Retinal pigment epithelial cell (primary cell): ENCODE data around the gene NCKAP5.

Source experiments
- DNase-seq: peaks from one replicate; pipeline ENCODE4 v3.0.0-alpha.2; 2010; ENCODE audit warnings: low read depth
- H3K4me3 ChIP-seq: 2 replicates; pipeline ENCODE4 v1.5.1; 2011; ENCODE audit warnings: mild to moderate bottlenecking, low read length, control low read depth, moderate library complexity
- TF ChIP-seq, protein P1 (sequence below): conservative IDR thresholded peaks from 2 replicates; pipeline ENCODE4 v1.5.1; 2011; ENCODE audit warnings: low read depth, low read length, control low read depth, inconsistent platforms

The NCKAP5 gene

DNA sequence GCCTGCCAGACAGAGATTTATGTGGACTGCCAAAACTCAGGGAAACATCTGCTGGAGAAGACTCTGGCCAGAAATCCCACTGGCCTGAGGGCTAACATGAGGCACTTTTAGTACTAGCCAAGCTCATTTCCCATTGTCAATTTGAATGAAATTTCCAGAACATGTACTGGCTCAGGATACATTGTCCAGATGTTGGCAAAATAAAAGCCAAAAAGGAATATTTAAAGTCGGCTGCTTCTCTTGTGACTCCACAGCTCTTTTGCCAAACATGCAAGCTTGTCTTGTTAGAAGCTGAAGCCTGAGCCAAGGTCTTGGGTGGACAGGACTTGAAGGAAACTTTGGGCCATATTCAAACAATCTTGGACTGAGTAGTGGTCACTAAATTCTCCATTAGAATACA lies 215.5 kb downstream of the NCKAP5 start:
- H3K4me3 ChIP-seq: no peak overlapping the region
- DNase-seq: no peak
- TF ChIP-seq, protein P1, sequence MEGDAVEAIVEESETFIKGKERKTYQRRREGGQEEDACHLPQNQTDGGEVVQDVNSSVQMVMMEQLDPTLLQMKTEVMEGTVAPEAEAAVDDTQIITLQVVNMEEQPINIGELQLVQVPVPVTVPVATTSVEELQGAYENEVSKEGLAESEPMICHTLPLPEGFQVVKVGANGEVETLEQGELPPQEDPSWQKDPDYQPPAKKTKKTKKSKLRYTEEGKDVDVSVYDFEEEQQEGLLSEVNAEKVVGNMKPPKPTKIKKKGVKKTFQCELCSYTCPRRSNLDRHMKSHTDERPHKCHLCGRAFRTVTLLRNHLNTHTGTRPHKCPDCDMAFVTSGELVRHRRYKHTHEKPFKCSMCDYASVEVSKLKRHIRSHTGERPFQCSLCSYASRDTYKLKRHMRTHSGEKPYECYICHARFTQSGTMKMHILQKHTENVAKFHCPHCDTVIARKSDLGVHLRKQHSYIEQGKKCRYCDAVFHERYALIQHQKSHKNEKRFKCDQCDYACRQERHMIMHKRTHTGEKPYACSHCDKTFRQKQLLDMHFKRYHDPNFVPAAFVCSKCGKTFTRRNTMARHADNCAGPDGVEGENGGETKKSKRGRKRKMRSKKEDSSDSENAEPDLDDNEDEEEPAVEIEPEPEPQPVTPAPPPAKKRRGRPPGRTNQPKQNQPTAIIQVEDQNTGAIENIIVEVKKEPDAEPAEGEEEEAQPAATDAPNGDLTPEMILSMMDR: no peak

DNA sequence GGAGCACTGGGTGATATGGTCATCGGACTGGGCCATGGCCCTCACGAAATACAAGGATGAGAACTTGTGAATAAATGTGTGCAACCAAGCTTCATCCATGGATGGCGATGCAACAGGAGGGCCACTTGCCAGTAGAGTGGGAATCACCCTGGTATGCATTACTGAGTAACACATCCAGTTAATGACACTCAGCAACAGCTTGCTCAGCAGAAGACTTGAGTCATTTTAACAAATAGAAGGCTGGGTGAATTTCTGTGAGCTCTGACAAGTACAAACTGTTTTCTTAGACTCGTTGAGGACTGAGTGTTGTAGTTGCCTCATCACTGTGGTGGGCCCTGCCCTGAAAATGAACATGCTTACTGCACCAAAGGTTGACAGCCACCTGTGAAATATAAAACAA lies 221.6 kb downstream of the NCKAP5 start:
- TF ChIP-seq, protein P1: no peak
- no peak overlapping the region for H3K4me3 ChIP-seq
- DNase-seq: peak; percentile 4

DNA sequence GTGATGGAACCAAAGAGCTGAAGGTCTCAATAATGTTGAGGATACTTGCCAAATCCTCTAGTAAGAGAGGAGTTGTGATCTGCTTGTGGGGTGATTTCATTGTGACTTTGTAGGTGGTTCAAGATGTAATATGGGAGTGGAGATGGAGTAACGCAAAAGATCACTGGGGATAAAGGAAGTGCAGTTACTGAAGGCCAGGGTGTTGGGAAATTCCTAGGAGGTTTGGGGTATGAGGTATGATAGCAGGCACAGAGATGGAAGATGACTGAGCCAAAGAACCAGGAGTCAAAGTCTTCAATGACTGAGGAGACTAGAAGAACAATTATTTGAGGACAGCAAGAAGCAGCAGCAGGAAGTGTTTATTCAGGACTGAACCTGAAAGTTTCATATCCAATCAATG lies 222.6 kb downstream of the NCKAP5 start:
- DNase-seq: no peak
- no peak overlapping the region for H3K4me3 ChIP-seq
- TF ChIP-seq, protein P1: no peak

DNA sequence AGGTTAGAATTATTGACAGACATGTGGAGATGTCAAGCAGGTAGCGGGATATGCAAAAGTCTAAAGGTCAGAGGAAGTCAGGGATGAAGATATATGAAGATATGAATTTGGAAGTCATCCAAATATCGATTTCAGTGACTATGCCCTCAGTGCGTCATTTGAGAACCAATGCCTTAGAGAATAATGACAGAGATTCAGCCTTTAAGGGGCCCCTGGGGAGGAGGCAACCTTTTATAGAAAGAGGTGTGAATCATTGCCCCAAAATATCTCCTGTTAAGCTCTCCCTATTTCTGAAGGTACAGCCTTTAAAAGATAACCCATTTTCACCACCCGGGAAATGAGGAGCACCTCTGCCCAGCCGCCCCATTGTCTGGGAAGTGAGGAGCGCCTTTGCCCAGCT lies 223.4 kb downstream of the NCKAP5 start:
- TF ChIP-seq, protein P1: no peak
- DNase-seq: no peak
- H3K4me3 ChIP-seq: no peak overlapping the region

DNA sequence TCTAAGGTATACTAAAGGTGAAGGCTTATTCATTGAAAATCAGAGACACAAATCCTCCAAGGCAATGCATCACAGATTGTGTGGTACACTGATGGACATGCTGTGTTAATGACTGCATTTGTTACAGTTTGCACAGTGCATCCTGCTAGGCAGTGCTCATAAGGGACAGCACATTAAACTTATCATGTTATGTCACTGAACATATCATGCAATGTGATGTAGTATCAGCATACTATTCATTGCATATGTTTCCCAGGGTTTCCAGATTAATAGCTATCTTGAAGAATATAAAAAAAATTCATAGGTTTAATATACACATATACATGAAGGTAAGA lies 225.3 kb downstream of the NCKAP5 start:
- no peak for DNase-seq
- TF ChIP-seq, protein P1: no peak
- no peak overlapping the region for H3K4me3 ChIP-seq

DNA sequence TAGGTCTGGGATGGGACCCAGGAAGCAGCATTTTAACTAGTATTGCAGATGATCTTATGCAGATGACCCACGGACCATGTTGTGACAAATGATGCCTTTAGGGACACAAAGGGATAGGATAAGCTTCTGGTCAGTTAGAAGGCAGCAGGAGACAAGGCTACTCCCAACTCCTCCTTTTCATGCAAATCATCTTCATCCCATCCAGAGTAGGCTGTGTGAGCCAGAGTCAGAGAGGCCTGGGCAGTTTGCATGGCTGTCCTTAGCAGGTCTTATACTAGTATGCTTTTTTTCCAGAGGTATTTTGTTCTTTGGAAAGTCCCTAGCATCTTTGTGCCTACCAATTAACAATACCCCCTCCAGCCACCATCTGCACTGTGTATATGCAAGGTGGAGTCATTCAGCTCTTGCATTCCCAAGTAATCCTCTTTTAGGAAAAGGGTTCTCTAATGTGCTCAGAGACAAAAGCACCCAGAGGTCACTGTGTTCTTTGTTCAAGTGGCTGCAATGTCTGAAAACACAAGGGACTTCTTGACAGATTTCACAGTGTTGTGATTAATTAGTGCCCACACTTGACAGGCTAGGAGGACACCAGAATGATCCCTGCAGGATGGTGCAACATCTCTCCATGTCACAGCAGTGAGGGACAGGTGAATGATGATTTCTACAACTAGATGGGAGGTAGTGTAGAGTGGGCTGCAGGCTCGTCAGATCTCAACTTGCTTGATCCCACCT lies 225.8 kb downstream of the NCKAP5 start:
- no peak for DNase-seq
- TF ChIP-seq, protein P1: no peak
- H3K4me3 ChIP-seq: no peak overlapping the region

DNA sequence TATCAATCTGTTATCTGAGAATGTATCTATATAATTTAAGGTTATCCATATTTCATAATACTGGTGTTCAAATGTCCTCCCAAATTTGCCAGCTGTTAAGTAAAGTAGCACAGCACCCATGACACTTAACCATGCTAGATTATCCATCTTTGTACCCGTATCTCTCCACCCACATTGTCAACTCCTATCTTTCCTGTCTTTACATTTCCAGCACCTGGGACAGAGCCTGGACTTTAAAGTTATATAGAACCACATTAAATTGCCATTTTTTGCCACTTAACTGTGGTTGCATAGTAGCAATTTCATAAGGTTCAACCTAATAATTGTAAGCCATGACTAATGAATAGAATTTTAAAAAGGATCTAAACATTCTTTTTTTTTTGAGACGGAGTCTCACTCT lies 226.7 kb downstream of the NCKAP5 start:
- no peak for DNase-seq

More for the DNA sequence above, 226.7 kb downstream of the NCKAP5 start:
- H3K4me3 ChIP-seq: no peak overlapping the region
- TF ChIP-seq, protein P1: no peak
